ENCODE measurements around the gene HSPG2.

- TF ChIP-seq CTCF (IDR thresholded peaks at IDR 0.05; ENCODE audit: poor library complexity) (no peak), EZH2phosphoT487 (IDR thresholded peaks at IDR 0.05; ENCODE audit: low read depth, severe bottlenecking, unreplicated experiment) (no peak)
Measured at GRCh38 chr1:21919520-21919919, 17.6 kb downstream of the HSPG2 start.
